Natural killer cell treated with Interleukin-12 subunit alpha and Interleukin-12 subunit beta and Interleukin-15 and Interleukin-18, amount 100 ng/mL, for 72 hours (primary cell): Measurements from ENCODE around the gene CLTRN. TPM values are rescaled to one million over a fixed set of nuclear protein-coding genes. Genes with fewer than 3 reads are reported as not detected.

Experiments used
- ATAC-seq, 2 donors: fragments of 150-1000 bp; cut with Tn5 transposase in 1 of 2; sonication (Bioruptor Pico), chemical (Tn5 transposase) in 1 of 2; 2 replicates each; pipeline ENCODE4 v1.10.0; 2021
- DNase-seq: peaks from one replicate; pipeline ENCODE4 v3.0.0; 2022; ENCODE audit warnings: low spot score
- H3K27ac Mint-ChIP-seq, 2 donors: 1 replicate in 1 of 2; 2 replicates in 1 of 2; pipeline ENCODE4 v1.8.0; 2022; ENCODE audit warnings: mixed read lengths in 2 of 2, mild to moderate bottlenecking in 1 of 2, moderate library complexity in 1 of 2
- H3K27me3 Mint-ChIP-seq, 2 donors: 1 replicate in 1 of 2; 2 replicates in 1 of 2; pipeline ENCODE4 v1.8.0; 2022; ENCODE audit warnings: mixed read lengths in 2 of 2
- H3K36me3 Mint-ChIP-seq: one replicate; pipeline ENCODE4 v1.8.0; 2022; ENCODE audit warnings: mixed read lengths
- H3K4me1 Mint-ChIP-seq, 2 donors: 1 replicate in 1 of 2; 2 replicates in 1 of 2; pipeline ENCODE4 v1.8.0; 2022; ENCODE audit warnings: low read depth in 2 of 2, mixed read lengths in 2 of 2, mild to moderate bottlenecking in 1 of 2
- H3K4me3 Mint-ChIP-seq: one replicate; pipeline ENCODE4 v1.8.0; 2022; ENCODE audit warnings: mixed read lengths
- H3K9me3 Mint-ChIP-seq: 2 replicates; pipeline ENCODE4 v1.8.0; 2022; ENCODE audit warnings: mixed read lengths
- total RNA-seq, 2 donors: library from RNA; stranded (reverse); gene quantifications; one replicate each; pipeline ENCODE4 v1.2.3, GENCODE V29; 2022

The CLTRN gene
- total RNA-seq, 2 donors from 2014 or later: not detected

DNA sequence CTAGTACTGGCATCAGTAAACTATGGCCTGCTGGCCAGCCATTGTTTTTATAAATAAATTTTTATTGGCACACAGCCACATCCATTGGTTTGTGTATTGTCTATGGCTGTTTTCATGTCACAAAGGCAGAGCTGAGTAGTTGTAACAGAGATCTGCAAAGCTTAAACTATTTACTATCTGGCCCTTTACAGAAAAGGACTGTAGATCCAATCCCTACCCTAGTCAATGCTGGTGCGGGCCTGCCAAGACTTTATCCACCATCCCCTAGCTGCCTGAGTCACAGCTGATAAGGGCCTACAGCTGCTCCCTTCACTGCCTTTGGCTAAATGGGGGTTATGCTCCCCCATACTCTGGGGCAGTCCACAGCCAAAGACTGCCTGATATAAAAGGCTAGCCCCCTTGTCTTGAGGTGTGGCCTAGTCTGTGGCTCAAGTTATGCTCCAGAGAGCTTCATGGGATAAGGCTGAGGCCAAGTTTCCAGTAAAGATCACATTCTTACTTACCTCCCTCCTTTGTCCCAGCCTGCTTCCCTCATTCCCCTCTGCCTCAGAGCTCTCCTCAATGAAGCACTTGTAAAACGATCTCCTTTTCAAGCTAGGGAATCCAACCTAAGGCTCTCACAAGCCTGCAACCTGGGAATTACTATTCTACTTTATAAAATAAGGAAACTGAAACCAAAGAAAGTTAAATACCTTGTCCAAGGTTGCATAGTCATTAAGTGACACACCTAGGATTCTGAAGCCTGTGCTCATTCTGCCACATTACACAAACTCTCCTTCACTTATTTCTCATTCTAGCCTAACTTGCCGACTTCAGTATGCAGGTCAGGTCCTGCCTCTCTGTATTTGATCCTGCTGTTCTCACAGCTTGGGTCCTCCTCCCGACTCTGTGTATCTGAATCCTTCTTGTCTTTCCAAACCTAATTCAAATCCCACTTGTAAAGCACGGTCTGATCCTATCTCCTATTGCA, 84.5 kb downstream of the CLTRN start:
- no peak for DNase-seq
- Mint-ChIP-seq H3K27ac (no peak overlapping the region), H3K4me3 (no peak overlapping the region), H3K4me1 (no peaks in the 10 kb centered on the region), H3K9me3 (no peaks in the 10 kb centered on the region), H3K36me3 (no peaks in the 10 kb centered on the region), H3K27me3 (peaks cover 7 to 28% of the 10 kb centered on the region in 2 donors)
- ATAC-seq: peak in 1 of 2 donors; percentile 24

Other genes with a start within 250 kb of the CLTRN start
- 1 to 10 TPM; 4.9 to 5.4 TPM for gene PIR, start 171.5 kb downstream of the CLTRN start, total RNA-seq
- 1 to 10 TPM in 1 of 2 donors, not detected in 1; 1.0 TPM for gene BMX, start 164.0 kb downstream of the CLTRN start, total RNA-seq
- not detected for gene ACE2, start 63.8 kb downstream of the CLTRN start, total RNA-seq
- gene CA5B, start 73.5 kb upstream of the CLTRN start, total RNA-seq: 10 to 100 TPM; 21.1 to 52.1 TPM
- 10 to 100 TPM; 21.4 to 28.6 TPM for gene ZRSR2, start 125.7 kb upstream of the CLTRN start, total RNA-seq
- 10 to 100 TPM; 26.7 to 35.8 TPM for gene AP1S2, start 190.0 kb upstream of the CLTRN start, total RNA-seq